ENCODE measurements around the gene SLC2A5.

Gene SLC2A5

DNA sequence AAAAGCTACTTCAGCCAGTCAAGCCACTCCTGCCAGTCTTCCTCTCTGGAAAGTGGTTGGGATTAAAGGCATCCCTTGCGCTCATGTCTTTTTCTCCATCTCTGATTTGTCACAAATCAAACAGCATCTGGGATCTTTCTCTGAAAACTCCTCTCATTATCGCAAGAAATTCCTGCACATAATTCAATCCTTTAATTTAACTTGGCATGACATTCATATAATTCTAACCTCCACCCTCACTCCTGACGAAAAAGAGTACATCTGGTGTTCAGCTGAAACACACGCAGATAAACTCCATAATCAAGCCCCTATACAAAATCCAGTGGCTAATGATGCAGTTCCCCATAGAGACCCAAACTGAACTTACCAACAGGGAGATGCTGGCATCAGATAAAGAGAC lies 19.4 kb upstream of the SLC2A5 start:
- no peak for DNase-seq (ENCODE audit: low spot score)

GRCh38 chr1:9087411-9088125 lies 18.1 kb upstream of the SLC2A5 start:
- no peak for DNase-seq (ENCODE audit: low spot score)

GRCh38 chr1:9086796-9087195 lies 17.4 kb upstream of the SLC2A5 start:
- DNase-seq (ENCODE audit: low spot score), result no peak

GRCh38 chr1:9086045-9086444 lies 16.6 kb upstream of the SLC2A5 start:
- no peak for DNase-seq (ENCODE audit: low spot score)

DNA sequence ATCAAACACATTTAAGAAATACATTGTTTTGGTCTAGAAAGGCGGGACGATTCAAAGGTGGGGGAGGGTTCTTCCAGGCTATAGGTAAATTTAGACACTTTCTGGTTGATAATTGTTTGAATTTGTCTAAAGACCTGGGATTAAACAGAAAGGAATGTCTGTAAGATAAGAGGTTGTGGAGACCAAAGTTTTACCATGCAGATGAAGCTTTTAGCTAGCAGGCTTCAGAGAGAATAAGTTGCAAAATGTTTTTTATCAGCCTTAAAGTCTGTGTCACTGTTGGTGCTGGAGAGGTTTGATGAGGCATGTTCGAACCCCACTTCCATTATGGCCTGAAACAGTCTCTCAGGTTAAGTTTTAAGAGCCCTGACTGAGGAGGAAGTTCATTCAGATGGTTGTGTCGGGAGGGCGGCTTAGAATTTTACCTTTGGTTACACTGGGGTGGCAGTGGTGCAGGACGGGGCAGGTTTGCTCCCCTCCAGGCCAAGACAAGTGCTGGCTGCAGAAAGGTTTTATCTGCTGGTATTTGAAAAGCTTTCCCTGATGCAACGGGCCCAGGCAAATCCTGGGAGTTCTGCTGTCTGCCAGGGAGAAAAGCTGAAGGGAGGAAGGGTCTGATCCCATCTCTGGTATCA lies 16.0 kb upstream of the SLC2A5 start:
- no peak for DNase-seq (ENCODE audit: low spot score)

GRCh38 chr1:9084906-9085305 lies 15.5 kb upstream of the SLC2A5 start:
- DNase-seq (ENCODE audit: low spot score), result peak; percentile 42

- no peak for DNase-seq (ENCODE audit: low spot score)
Observed at GRCh38 chr1:9081473-9081872, 12.0 kb upstream of the SLC2A5 start.

DNA sequence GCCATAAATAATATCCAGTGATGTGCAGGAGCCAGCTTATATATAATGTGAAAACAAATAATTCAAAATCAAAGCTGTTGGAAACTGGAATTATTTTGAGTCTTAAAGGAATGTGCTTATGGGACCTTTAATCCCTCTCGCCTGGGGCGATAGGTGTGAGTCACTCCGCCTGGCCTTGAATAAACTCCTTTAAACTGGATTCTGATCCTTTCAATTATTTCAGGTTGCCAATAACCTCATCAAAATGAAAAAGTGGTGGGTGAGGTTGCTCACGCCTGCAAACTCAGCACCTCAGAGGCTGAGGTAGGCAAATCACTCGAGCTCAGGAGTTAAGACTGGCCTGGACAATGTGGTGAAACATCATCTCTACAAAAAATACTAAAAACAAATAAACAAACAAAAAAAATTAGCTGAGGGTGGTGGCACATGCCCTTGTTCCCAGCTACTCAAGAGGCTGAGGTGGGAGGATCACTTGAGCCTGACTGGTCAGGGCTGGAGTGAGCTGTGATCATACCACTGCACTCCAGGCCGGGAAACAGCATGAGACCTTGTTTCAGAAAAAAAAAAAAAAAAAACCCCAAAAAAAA lies 11.4 kb upstream of the SLC2A5 start:
- DNase-seq (ENCODE audit: low spot score), result no peak

DNA sequence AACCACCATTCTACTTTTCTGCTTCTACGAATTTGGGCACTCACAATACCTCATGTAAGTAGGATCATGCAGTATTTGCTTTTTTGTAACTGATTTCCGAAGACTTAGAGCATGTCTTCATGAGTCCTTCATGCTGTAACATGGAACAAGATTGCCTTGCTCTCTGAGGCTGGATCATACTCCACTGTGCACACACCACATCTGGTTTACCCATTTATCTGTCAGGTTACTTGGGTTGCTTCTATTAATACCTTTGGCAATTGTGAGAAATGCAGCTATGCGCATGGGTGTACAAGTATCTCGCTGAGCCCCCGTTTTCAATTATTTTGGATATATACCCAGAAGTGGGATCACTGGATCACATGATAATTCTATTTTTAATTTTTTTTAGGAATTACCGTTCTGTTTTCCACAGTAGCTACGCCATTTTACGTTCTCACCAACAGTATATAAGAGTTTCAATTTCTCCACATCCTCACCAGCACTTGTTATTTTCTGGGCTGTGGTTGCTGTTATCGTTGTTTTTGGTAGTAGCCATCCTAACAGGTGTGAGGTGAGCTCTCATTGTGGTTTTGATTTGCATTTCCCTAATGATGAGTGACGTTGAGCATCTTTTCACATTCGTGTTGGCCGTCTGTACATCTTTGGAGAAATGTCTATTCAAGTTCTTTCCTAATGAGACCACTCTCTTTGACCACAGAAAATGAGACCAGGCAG lies 10.7 kb upstream of the SLC2A5 start:
- no peak for DNase-seq (ENCODE audit: low spot score)

- no peak for DNase-seq (ENCODE audit: low spot score)
Observed at GRCh38 chr1:9078752-9079500, 9.5 kb upstream of the SLC2A5 start.

DNA sequence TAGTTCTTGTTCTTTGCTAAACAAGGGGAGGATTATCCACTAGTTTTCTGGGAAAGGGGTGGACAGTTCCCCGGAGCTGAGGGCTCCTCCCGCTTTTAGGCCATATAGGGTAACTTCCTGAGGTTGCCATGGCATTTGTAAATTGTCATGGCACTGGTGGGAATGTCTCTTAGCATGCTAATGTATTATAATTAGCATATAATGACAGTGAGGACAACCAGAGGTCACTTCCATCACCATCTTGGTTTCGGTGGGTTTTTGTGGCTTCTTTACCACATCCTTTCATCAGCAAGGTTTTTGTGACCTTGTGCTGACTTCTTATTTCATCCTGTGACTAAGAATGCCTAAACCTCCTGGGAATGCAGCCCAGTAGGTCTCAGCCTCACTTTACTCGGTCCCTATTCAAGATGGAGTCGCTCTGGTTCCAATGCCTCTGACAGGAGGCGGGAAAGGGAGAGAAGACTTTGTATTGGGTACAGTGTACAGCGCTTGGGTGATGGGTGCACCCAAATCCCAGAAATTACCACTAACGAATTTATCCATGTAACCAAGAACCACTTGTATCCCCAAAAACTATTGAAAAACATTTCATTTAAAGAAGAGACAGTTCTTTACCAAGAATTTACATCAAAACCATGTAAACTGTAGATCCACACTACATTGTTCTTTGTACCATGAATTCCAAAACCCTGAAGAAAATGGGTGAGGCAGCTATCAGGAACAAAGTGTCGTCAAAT lies 8.7 kb upstream of the SLC2A5 start:
- no peak for DNase-seq (ENCODE audit: low spot score)

DNA sequence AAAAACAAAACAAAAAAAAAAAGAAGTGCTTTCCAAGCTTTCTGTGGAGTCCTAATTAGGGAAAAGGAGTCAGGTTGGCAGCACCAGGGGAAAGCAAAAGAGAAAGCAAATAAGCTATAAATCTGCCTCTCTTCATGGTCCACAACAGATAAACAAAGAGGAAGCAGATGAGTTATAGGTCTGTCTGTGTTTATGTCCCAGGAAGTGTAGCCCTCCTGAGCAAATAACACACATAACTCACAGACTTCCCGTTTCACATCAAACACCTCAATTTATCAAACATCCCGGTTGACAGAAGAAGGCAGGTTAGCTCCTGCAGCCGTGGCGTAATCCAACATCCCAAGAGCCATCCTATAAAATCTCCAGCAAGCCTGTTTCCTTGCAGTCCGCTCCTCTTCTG lies 5.6 kb upstream of the SLC2A5 start:
- DNase-seq (ENCODE audit: low spot score), result no peak

DNA sequence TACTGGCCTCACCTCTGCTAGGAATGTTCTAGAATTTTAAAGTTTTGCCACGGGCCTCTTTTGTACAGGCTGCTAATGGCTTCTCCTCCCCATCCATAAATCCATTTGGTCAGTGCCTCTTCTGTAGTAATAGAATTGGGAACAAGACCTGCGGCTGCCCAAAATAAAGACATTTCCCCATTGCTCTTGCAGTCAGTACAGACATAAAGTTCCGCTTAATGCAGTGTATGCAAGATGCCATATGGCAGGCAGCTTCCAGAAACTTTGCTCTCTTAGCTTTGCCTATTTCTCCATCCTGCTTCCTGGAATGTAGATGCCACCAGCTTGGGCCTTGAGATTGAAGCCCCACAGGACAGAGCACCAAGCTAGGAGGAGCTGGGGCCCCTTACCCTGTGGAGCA lies 3.7 kb upstream of the SLC2A5 start:
- peak; percentile 54 for DNase-seq (ENCODE audit: low spot score)

DNA sequence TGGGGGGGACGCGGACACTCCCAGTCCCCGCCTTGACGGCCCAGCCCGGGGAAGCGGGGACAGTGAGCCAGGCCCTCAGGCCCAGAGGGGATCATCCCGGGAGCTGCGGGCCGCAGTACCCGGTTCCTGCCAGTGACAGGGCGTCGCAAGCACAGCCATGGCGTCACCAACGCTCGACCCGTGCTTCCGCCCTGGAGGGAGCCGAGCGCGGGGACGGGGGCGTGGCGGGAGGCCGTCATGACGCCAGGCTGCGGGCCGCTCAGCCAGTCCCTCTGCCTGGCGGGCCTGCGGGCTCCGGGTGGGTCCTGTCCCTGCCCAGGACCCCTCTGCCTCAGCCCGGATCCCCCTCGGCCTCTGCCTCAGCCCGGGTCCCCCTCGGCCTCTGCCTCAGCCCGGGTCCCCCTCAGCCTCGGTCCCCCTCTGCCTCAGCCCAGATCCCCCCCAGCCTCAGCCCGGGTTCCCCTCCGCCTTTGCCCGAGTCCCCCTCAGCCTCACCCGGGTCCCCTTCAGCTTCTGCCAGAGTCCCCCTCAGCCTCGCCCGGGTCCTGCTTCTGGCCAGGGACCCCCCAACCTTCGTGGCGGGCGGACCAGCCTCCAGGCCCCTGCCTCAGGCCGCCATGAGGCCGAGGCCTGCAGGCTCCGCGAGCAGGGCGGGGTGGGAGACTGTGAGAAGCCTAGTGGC lies 2.3 kb upstream of the SLC2A5 start:
- no peak for DNase-seq (ENCODE audit: low spot score)

- no peak for DNase-seq (ENCODE audit: low spot score)
Observed at GRCh38 chr1:9070486-9070885, 1.1 kb upstream of the SLC2A5 start.

- no peak for DNase-seq (ENCODE audit: low spot score)
Observed at GRCh38 chr1:9068981-9069325, 482 bp downstream of the SLC2A5 start.

- DNase-seq (ENCODE audit: low spot score), result peak; percentile 69
Observed at GRCh38 chr1:9066945-9067807, 2.3 kb downstream of the SLC2A5 start.

GRCh38 chr1:9065213-9065751 lies 4.2 kb downstream of the SLC2A5 start:
- no peak for DNase-seq (ENCODE audit: low spot score)

DNA sequence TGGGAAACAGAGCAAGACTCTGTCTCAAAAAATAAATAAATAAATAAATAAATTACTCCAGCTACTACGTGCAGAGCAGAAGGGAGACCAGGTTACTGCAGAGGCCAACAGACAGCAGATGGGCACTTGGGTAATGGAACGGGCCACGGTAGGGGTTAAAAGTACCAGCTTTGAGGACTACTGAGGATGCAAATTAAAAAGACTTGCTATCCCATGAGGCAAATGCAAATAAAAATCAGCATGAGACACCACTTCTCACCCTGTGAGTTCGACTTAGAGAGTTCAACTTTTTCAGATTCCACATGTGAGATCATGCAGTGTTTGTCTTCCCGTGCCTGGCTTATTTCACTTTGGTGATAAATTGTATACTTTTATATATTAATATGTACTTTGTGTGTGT lies 6.6 kb downstream of the SLC2A5 start:
- DNase-seq (ENCODE audit: low spot score), result no peak

GRCh38 chr1:9062021-9062471 lies 7.4 kb downstream of the SLC2A5 start:
- no peak for DNase-seq (ENCODE audit: low spot score)
